Activated naive CD4-positive, alpha-beta T cell treated with anti-CD3 and anti-CD28 coated beads, Interleukin-2, amount 50 U/mL, for 72 hours (primary cell): ENCODE data around the gene SF3A2. TPM values are rescaled to one million over a fixed set of nuclear protein-coding genes. Genes with fewer than 3 reads are reported as not detected.

ENCODE experiments used
- ATAC-seq, 2 donors: fragments of 150-1000 bp; cut with Tn5 transposase; 2 replicates each; pipeline ENCODE4 v1.10.0; 2021; ENCODE audit warnings: mild to moderate bottlenecking in 2 of 2, moderate library complexity in 2 of 2
- DNase-seq, 2 donors: peaks; one replicate each; pipeline ENCODE4 v3.0.0; 2021 to 2022; ENCODE audit warnings: low spot score in 2 of 2
- H3K27ac Mint-ChIP-seq, 2 donors: one replicate each; pipeline ENCODE4 v1.8.0; 2022; ENCODE audit warnings: mild to moderate bottlenecking in 2 of 2, mixed read lengths in 2 of 2
- H3K36me3 Mint-ChIP-seq, 2 donors: one replicate each; pipeline ENCODE4 v1.8.0; 2022; ENCODE audit warnings: mixed read lengths in 2 of 2
- H3K9me3 Mint-ChIP-seq, 2 donors: one replicate each; pipeline ENCODE4 v1.8.0; 2022; ENCODE audit warnings: mixed read lengths in 2 of 2
- total RNA-seq, 2 donors: library from RNA; stranded (reverse); gene quantifications; one replicate each; pipeline ENCODE4 v1.2.3, GENCODE V29; 2022

SF3A2 gene
- total RNA-seq, 2 donors from 2014 or later: 145 to 154 TPM

- Mint-ChIP-seq H3K36me3 (peaks cover 8 to 10% of the 10 kb centered on the region in 2 donors), H3K9me3 (no peaks in the 10 kb centered on the region), H3K27ac (peak overlapping the region in 1 of 2 donors; percentile 87)
- ATAC-seq: no peak
- DNase-seq: no peak
Observed at GRCh38 chr19:2217591-2217990, 19.0 kb upstream of the SF3A2 start.

- Mint-ChIP-seq H3K36me3 (peaks cover 8 to 19% of the 10 kb centered on the region in 2 donors), H3K9me3 (no peaks in the 10 kb centered on the region), H3K27ac (peak overlapping the region in 1 of 2 donors; percentile 65)
- no peak for ATAC-seq
- no peak for DNase-seq
Observed at GRCh38 chr19:2219726-2220125, 16.9 kb upstream of the SF3A2 start.

- H3K27ac Mint-ChIP-seq: peak overlapping the region in 1 of 2 donors; percentile 65
- no peaks in the 10 kb centered on the region for H3K9me3 Mint-ChIP-seq
- ATAC-seq: no peak
- H3K36me3 Mint-ChIP-seq: peaks cover 0 to 18% of the 10 kb centered on the region in 2 donors
- no peak for DNase-seq
Observed at GRCh38 chr19:2221250-2221831, 15.3 kb upstream of the SF3A2 start.

- H3K36me3 Mint-ChIP-seq: peaks cover 0 to 16% of the 10 kb centered on the region in 2 donors
- H3K27ac Mint-ChIP-seq: peak overlapping the region in 1 of 2 donors; percentile 56
- H3K9me3 Mint-ChIP-seq: no peaks in the 10 kb centered on the region
- ATAC-seq: no peak
- no peak for DNase-seq
Observed at GRCh38 chr19:2221918-2222317, 14.7 kb upstream of the SF3A2 start.

- peaks cover 0 to 12% of the 10 kb centered on the region in 2 donors for H3K36me3 Mint-ChIP-seq
- no peaks in the 10 kb centered on the region for H3K9me3 Mint-ChIP-seq
- ATAC-seq (no peak), DNase-seq (no peak)
- H3K27ac Mint-ChIP-seq: no peak overlapping the region
Observed at GRCh38 chr19:2223391-2223790, 13.2 kb upstream of the SF3A2 start.

- H3K9me3 Mint-ChIP-seq: no peaks in the 10 kb centered on the region
- no peak for DNase-seq
- H3K27ac Mint-ChIP-seq: peak overlapping the region; percentile 76 to 92
- H3K36me3 Mint-ChIP-seq: peaks cover 0 to 12% of the 10 kb centered on the region in 2 donors
- ATAC-seq: peak in 1 of 2 donors; percentile 11
Observed at GRCh38 chr19:2223959-2224358, 12.7 kb upstream of the SF3A2 start.

GRCh38 chr19:2224754-2225349 is 11.8 kb upstream of the SF3A2 start:
- H3K36me3 Mint-ChIP-seq: peaks cover 0 to 12% of the 10 kb centered on the region in 2 donors
- peak overlapping the region; percentile 76 to 92 for H3K27ac Mint-ChIP-seq
- H3K9me3 Mint-ChIP-seq: no peaks in the 10 kb centered on the region
- DNase-seq (no peak), ATAC-seq (no peak)

GRCh38 chr19:2225415-2226050 is 11.1 kb upstream of the SF3A2 start:
- DNase-seq (no peak), ATAC-seq (no peak)
- peak overlapping the region in 1 of 2 donors; percentile 76 for H3K27ac Mint-ChIP-seq
- H3K9me3 Mint-ChIP-seq: no peaks in the 10 kb centered on the region
- peaks cover 0 to 12% of the 10 kb centered on the region in 2 donors for H3K36me3 Mint-ChIP-seq

GRCh38 chr19:2226051-2226839 is 10.4 kb upstream of the SF3A2 start:
- Mint-ChIP-seq H3K9me3 (no peaks in the 10 kb centered on the region), H3K27ac (peak overlapping the region in 1 of 2 donors; percentile 76), H3K36me3 (peaks cover 0 to 12% of the 10 kb centered on the region in 2 donors)
- ATAC-seq (no peak), DNase-seq (no peak)

- Mint-ChIP-seq H3K36me3 (peaks cover 0 to 12% of the 10 kb centered on the region in 2 donors), H3K9me3 (no peaks in the 10 kb centered on the region), H3K27ac (no peak overlapping the region)
- no peak for ATAC-seq
- no peak for DNase-seq
Observed at GRCh38 chr19:2226840-2227360, 9.7 kb upstream of the SF3A2 start.

GRCh38 chr19:2227415-2228156 is 9.0 kb upstream of the SF3A2 start:
- DNase-seq (no peak), ATAC-seq (no peak)
- Mint-ChIP-seq H3K9me3 (no peaks in the 10 kb centered on the region), H3K27ac (no peak overlapping the region), H3K36me3 (peaks cover 0 to 12% of the 10 kb centered on the region in 2 donors)

- ATAC-seq (no peak), DNase-seq (no peak)
- Mint-ChIP-seq H3K27ac (peak overlapping the region in 1 of 2 donors; percentile 80), H3K9me3 (no peaks in the 10 kb centered on the region), H3K36me3 (peaks cover 0 to 12% of the 10 kb centered on the region in 2 donors)
Observed at GRCh38 chr19:2228157-2229030, 8.2 kb upstream of the SF3A2 start.

GRCh38 chr19:2229103-2230032 is 7.3 kb upstream of the SF3A2 start:
- no peaks in the 10 kb centered on the region for H3K9me3 Mint-ChIP-seq
- H3K36me3 Mint-ChIP-seq: peaks cover 0 to 7% of the 10 kb centered on the region in 2 donors
- DNase-seq: no peak
- peak in 1 of 2 donors; percentile 6 for ATAC-seq
- peak overlapping the region in 1 of 2 donors; percentile 80 for H3K27ac Mint-ChIP-seq

GRCh38 chr19:2230033-2230531 is 6.5 kb upstream of the SF3A2 start:
- no peaks in the 10 kb centered on the region for H3K9me3 Mint-ChIP-seq
- ATAC-seq: no peak
- H3K27ac Mint-ChIP-seq: peak overlapping the region in 1 of 2 donors; percentile 66
- DNase-seq: no peak
- peaks cover 0 to 1% of the 10 kb centered on the region in 2 donors for H3K36me3 Mint-ChIP-seq
